ENCODE results near the gene TMEM131.
"Not testable (repeated sequence)": the region's sequence is repeated elsewhere in the genome, so short reads cannot be mapped to it uniquely, and the experiment has no call there.

The TMEM131 gene

GRCh38 chr2:97851172-97851571 is 144.6 kb downstream of the TMEM131 start:
- TF ChIP-seq, protein P1, sequence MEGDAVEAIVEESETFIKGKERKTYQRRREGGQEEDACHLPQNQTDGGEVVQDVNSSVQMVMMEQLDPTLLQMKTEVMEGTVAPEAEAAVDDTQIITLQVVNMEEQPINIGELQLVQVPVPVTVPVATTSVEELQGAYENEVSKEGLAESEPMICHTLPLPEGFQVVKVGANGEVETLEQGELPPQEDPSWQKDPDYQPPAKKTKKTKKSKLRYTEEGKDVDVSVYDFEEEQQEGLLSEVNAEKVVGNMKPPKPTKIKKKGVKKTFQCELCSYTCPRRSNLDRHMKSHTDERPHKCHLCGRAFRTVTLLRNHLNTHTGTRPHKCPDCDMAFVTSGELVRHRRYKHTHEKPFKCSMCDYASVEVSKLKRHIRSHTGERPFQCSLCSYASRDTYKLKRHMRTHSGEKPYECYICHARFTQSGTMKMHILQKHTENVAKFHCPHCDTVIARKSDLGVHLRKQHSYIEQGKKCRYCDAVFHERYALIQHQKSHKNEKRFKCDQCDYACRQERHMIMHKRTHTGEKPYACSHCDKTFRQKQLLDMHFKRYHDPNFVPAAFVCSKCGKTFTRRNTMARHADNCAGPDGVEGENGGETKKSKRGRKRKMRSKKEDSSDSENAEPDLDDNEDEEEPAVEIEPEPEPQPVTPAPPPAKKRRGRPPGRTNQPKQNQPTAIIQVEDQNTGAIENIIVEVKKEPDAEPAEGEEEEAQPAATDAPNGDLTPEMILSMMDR (IDR thresholded peaks at IDR 0.05; ENCODE audit: low read length, missing control alignments), result no peak
- no peak overlapping the region for H3K4me3 ChIP-seq (replicated peaks; ENCODE audit: low read depth, low read length)
- DNase-seq (ENCODE audit: low read depth), result no peak

GRCh38 chr2:97849881-97850528 is 145.7 kb downstream of the TMEM131 start:
- peak; percentile 9 for DNase-seq (ENCODE audit: low read depth)
- TF ChIP-seq, protein P1 (IDR thresholded peaks at IDR 0.05; ENCODE audit: low read length, missing control alignments), result no peak
- no peak overlapping the region for H3K4me3 ChIP-seq (replicated peaks; ENCODE audit: low read depth, low read length)

- H3K4me3 ChIP-seq (replicated peaks; ENCODE audit: low read depth, low read length), result no peak overlapping the region
- DNase-seq (ENCODE audit: low read depth), result no peak
- TF ChIP-seq, protein P1 (IDR thresholded peaks at IDR 0.05; ENCODE audit: low read length, missing control alignments), result no peak
These were observed 147.4 kb downstream of the TMEM131 start for GRCh38 chr2:97848306-97848705.

- not testable (repeated sequence) for DNase-seq (ENCODE audit: low read depth); H3K4me3 ChIP-seq (replicated peaks; ENCODE audit: low read depth, low read length)
These were observed 149.0 kb downstream of the TMEM131 start for GRCh38 chr2:97846716-97847115.

DNA sequence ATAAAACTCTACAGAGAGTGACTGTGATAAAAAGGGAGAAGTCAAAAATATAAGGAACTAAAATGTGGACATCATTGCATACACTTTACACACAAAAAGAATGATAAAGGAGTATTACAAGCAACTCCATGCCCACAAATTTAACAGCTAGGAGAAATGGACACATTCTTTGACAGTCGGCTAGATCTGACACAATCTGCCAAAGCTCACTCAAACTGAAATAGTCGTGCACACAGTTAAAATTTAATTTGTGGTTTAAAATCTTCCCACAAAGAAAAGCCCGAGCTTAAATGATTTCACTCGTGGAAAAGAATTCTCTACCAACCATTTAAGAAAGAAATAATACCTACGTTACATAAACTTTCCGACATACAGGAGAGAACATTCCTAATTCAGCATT is 149.9 kb downstream of the TMEM131 start:
- no peak overlapping the region for H3K4me3 ChIP-seq (replicated peaks; ENCODE audit: low read depth, low read length)
- TF ChIP-seq, protein P1 (IDR thresholded peaks at IDR 0.05; ENCODE audit: low read length, missing control alignments), result no peak
- no peak for DNase-seq (ENCODE audit: low read depth)

- H3K4me3 ChIP-seq (replicated peaks; ENCODE audit: low read depth, low read length), result no peak overlapping the region
- DNase-seq (ENCODE audit: low read depth), result no peak
- TF ChIP-seq, protein P1 (IDR thresholded peaks at IDR 0.05; ENCODE audit: low read length, missing control alignments), result no peak
These were observed 150.6 kb downstream of the TMEM131 start for GRCh38 chr2:97845133-97845532.

DNA sequence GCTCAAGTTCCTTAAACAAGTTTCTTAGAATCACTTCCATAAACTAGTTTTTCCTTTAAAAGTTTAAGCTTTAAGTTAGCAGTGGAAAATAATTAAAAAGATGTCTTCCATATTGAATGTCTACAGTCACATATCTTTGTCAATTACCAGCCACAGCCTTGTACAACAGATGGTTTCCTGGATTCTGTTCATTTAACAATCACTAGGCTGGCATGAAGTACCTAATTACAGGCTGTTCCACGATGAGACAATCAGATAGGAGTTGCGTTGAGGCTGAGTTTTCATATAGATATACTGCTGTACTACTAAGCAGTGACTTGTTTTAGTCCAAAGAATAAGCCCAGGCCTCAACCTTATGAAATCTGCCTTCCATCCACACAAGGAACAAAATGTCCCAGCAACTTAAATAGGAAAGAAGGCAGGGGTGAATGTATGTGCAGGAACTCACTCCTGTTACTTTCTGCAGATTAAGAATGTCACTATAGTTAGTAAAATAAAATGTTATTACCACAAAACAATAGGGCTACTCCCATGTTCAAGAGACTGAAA is 151.4 kb downstream of the TMEM131 start:
- DNase-seq (ENCODE audit: low read depth), result peak; percentile 3
- TF ChIP-seq, protein P1 (IDR thresholded peaks at IDR 0.05; ENCODE audit: low read length, missing control alignments), result no peak
- H3K4me3 ChIP-seq (replicated peaks; ENCODE audit: low read depth, low read length), result no peak overlapping the region

Measured in fibroblast of pulmonary artery (primary cell).